ENCODE measurements around the gene ARRB1.
"Not testable (repeated sequence)": the region's sequence is repeated elsewhere in the genome, so short reads cannot be mapped to it uniquely, and the experiment has no call there.

ARRB1 gene

GRCh38 chr11:75384438-75385080 is 33.1 kb upstream of the ARRB1 start:
- H3K4me3 ChIP-seq (ENCODE audit: low read depth, low read length) = no peak overlapping the region
- H3K36me3 ChIP-seq = no peaks in the 10 kb centered on the region
- H3K9me3 ChIP-seq (ENCODE audit: severe bottlenecking) = no peaks in the 10 kb centered on the region
- TF ChIP-seq CTCF (IDR thresholded peaks at IDR 0.05; ENCODE audit: low read depth, low read length) = peak; percentile 97
- H3K27me3 ChIP-seq (ENCODE audit: insufficient read depth, low read depth, severe bottlenecking) = no peaks in the 10 kb centered on the region
- no peak overlapping the region for H3K27ac ChIP-seq
- peak; percentile 72 for DNase-seq

GRCh38 chr11:75383246-75383645 is 31.8 kb upstream of the ARRB1 start:
- no peaks in the 10 kb centered on the region for H3K36me3 ChIP-seq
- no peaks in the 10 kb centered on the region for H3K27me3 ChIP-seq (ENCODE audit: insufficient read depth, low read depth, severe bottlenecking)
- peak; percentile 54 for DNase-seq
- H3K27ac ChIP-seq = no peak overlapping the region
- TF ChIP-seq CTCF (IDR thresholded peaks at IDR 0.05; ENCODE audit: low read depth, low read length) = no peak
- no peaks in the 10 kb centered on the region for H3K9me3 ChIP-seq (ENCODE audit: severe bottlenecking)
- H3K4me3 ChIP-seq (ENCODE audit: low read depth, low read length) = no peak overlapping the region

GRCh38 chr11:75380716-75381420 is 29.4 kb upstream of the ARRB1 start:
- Histone ChIP-seq H3K36me3 (no peaks in the 10 kb centered on the region), H3K27ac (no peak overlapping the region), H3K9me3 (ENCODE audit: severe bottlenecking) (no peaks in the 10 kb centered on the region), H3K27me3 (ENCODE audit: insufficient read depth, low read depth, severe bottlenecking) (no peaks in the 10 kb centered on the region), H3K4me3 (ENCODE audit: low read depth, low read length) (no peak overlapping the region)
- TF ChIP-seq CTCF (IDR thresholded peaks at IDR 0.05; ENCODE audit: low read depth, low read length) = no peak
- DNase-seq = no peak

GRCh38 chr11:75380245-75380644 is 28.8 kb upstream of the ARRB1 start:
- Histone ChIP-seq H3K27ac (no peak overlapping the region), H3K27me3 (ENCODE audit: insufficient read depth, low read depth, severe bottlenecking) (no peaks in the 10 kb centered on the region), H3K36me3 (no peaks in the 10 kb centered on the region), H3K4me3 (ENCODE audit: low read depth, low read length) (no peak overlapping the region), H3K9me3 (ENCODE audit: severe bottlenecking) (no peaks in the 10 kb centered on the region)
- DNase-seq = no peak
- no peak for TF ChIP-seq CTCF (IDR thresholded peaks at IDR 0.05; ENCODE audit: low read depth, low read length)

- not testable (repeated sequence) for DNase-seq; H3K27ac ChIP-seq; H3K27me3 ChIP-seq (ENCODE audit: insufficient read depth, low read depth, severe bottlenecking); H3K36me3 ChIP-seq; H3K4me3 ChIP-seq (ENCODE audit: low read depth, low read length); H3K9me3 ChIP-seq (ENCODE audit: severe bottlenecking)
These were observed 27.3 kb upstream of the ARRB1 start for GRCh38 chr11:75378776-75379175.

- peak; percentile 23 for DNase-seq
- peak; percentile 40; the same call in 1 of the 2 replicates for TF ChIP-seq CTCF (IDR thresholded peaks at IDR 0.05; ENCODE audit: low read depth, low read length)
- H3K27me3 ChIP-seq (ENCODE audit: insufficient read depth, low read depth, severe bottlenecking) = no peaks in the 10 kb centered on the region
These were observed 24.7 kb upstream of the ARRB1 start for GRCh38 chr11:75376175-75376574.

More at GRCh38 chr11:75376175-75376574, 24.7 kb upstream of the ARRB1 start:
- Histone ChIP-seq H3K4me3 (ENCODE audit: low read depth, low read length) (no peak overlapping the region), H3K9me3 (ENCODE audit: severe bottlenecking) (no peaks in the 10 kb centered on the region), H3K36me3 (no peaks in the 10 kb centered on the region), H3K27ac (no peak overlapping the region)

All from WERI-Rb-1 (cell line).